Activated T-helper 2 cell treated with anti-CD3 and anti-CD28 coated beads, Interferon-gamma antibody, Interleukin-2, Interleukin-4, amounts not matched to agents 10 μg/mL and 5 μg/mL and 100 μg/mL, durations not matched to agents 14 hours and 24 hours and 36 hours (primary cell): ENCODE data around the gene CFAP74. TPM values are rescaled to one million over a fixed set of nuclear protein-coding genes. Genes with fewer than 3 reads are reported as not detected.

ENCODE experiments used
- DNase-seq: peaks from one replicate; pipeline ENCODE4 v3.0.0; 2021; ENCODE audit warnings: low spot score
- H3K27ac Mint-ChIP-seq: one replicate; pipeline ENCODE4 v1.8.0; 2021; ENCODE audit warnings: mixed read lengths
- H3K27me3 Mint-ChIP-seq: one replicate; pipeline ENCODE4 v1.8.0; 2021; ENCODE audit warnings: low read depth, mixed read lengths
- H3K36me3 Mint-ChIP-seq: one replicate; pipeline ENCODE4 v1.8.0; 2021; ENCODE audit warnings: low read depth, mixed read lengths
- H3K4me1 Mint-ChIP-seq: one replicate; pipeline ENCODE4 v1.8.0; 2021; ENCODE audit warnings: low read depth, mixed read lengths
- H3K4me3 Mint-ChIP-seq: one replicate; pipeline ENCODE4 v1.8.0; 2021; ENCODE audit warnings: low read depth, mild to moderate bottlenecking, moderate library complexity, mixed read lengths
- H3K9me3 Mint-ChIP-seq: one replicate; pipeline ENCODE4 v1.8.0; 2021; ENCODE audit warnings: mixed read lengths
- intact Hi-C: fragments of 100-400 bp; cut with micrococcal nuclease; formaldehyde crosslinking; loops from one replicate; pipeline ENCODE4 v1.15.1; 2023
- total RNA-seq: library from RNA; stranded (reverse); gene quantifications from 2 replicates; pipeline ENCODE4 v1.2.3, GENCODE V29; 2022

Gene CFAP74
- total RNA-seq, 1 donor from 2014 or later: not detected

DNA sequence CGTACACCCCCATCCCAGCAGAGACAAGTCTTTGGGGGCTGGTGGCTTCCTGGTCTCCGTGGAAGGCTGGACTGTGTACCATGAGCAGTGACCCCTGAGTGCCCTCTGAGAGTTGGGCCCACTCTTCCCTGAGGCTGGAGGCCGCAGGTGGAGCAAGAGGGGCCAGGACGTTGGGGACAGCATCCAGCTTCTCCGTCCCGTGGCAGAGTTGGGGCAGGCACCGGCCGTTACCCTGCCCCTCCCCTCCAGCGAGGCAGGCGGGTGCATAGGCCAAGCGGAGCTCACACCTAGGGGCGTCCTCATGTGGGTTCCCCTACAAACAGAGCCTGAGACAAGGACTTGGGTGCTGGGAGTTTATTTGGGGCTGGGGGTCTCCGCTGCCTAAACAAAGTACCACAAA, 29.6 kb upstream of the CFAP74 start:
- intact Hi-C loops: no loop called here
- Mint-ChIP-seq H3K9me3 (no peaks in the 10 kb centered on the region), H3K4me3 (no peak overlapping the region), H3K4me1 (no peaks in the 10 kb centered on the region), H3K27me3 (no peaks in the 10 kb centered on the region), H3K27ac (no peak overlapping the region), H3K36me3 (no peaks in the 10 kb centered on the region)
- DNase-seq: no peak

DNA sequence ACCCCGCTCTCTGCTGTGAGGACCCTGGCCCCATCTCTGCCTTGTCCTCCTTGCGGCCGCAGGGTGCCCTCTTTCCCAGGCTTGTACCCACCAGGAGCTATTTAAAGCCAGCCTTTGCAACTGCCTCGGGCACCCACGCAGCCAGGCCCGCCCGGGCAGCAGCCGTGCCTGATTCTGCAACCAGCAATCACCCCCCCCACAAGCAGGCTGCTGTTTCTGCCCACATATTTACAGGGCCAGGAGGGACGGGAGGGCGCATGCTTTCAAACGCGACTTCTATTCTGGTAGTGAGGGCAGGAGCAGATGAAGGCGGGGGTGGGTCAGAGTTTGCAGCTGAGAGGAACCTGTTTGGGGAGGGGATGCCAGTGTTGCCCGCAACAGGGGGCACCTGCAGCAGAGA, 29.2 kb upstream of the CFAP74 start:
- H3K27me3 Mint-ChIP-seq: no peaks in the 10 kb centered on the region
- no peak overlapping the region for H3K27ac Mint-ChIP-seq
- intact Hi-C loops: no loop called here
- no peak overlapping the region for H3K4me3 Mint-ChIP-seq
- H3K9me3 Mint-ChIP-seq: no peaks in the 10 kb centered on the region
- no peaks in the 10 kb centered on the region for H3K36me3 Mint-ChIP-seq
- no peaks in the 10 kb centered on the region for H3K4me1 Mint-ChIP-seq
- no peak for DNase-seq

DNA sequence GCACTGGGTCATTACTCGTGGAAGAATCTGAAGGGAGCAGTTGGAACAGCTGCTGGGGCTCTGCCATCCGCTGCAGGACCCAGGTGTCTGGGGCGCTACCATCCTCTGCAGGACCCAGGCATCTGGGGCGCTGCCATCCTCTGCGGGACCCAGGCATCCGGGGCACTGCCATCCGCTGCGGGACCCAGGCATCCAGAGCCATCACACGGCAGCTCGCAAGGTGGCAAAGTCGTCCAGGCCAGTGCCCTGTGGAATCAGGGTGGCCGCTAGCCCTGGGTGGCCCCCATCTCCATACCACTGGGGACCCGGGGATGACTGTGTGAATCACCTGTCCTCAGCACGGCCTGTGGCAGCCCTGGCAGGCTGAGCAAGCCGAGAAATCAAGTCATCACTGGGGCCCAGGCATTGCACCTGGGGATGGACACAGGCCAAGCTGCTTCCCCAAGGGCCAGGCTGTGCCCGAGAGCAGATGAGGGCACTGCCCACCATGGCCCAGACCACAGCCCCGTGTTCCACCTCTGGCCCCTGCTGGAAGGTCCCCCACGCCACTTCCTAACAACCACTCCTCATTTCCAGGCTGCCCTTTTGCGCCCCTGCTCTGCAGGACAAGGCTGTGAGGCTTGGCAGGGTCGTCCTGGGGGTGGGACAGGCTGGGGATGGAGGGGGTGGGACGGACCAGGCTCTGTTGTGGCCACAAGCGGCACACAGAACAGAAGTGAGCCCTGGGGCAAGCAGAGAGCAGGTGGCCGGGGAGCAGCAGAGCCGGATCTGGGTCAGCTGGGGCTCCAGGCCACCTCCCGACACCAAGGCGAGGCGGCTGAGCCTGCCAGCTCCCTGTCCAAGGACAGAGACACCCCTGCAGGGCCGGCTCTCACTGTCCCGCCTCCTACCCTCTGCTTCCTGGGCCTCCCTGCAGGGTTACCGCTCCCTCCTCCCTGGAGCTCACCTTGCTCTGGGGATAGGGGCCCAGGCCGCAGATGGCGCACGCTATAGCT, 28.3 kb upstream of the CFAP74 start:
- Mint-ChIP-seq H3K36me3 (no peaks in the 10 kb centered on the region), H3K9me3 (no peaks in the 10 kb centered on the region), H3K4me3 (no peak overlapping the region), H3K27ac (no peak overlapping the region), H3K27me3 (no peaks in the 10 kb centered on the region), H3K4me1 (no peaks in the 10 kb centered on the region)
- no peak for DNase-seq
- intact Hi-C loops: no loop called here

DNA sequence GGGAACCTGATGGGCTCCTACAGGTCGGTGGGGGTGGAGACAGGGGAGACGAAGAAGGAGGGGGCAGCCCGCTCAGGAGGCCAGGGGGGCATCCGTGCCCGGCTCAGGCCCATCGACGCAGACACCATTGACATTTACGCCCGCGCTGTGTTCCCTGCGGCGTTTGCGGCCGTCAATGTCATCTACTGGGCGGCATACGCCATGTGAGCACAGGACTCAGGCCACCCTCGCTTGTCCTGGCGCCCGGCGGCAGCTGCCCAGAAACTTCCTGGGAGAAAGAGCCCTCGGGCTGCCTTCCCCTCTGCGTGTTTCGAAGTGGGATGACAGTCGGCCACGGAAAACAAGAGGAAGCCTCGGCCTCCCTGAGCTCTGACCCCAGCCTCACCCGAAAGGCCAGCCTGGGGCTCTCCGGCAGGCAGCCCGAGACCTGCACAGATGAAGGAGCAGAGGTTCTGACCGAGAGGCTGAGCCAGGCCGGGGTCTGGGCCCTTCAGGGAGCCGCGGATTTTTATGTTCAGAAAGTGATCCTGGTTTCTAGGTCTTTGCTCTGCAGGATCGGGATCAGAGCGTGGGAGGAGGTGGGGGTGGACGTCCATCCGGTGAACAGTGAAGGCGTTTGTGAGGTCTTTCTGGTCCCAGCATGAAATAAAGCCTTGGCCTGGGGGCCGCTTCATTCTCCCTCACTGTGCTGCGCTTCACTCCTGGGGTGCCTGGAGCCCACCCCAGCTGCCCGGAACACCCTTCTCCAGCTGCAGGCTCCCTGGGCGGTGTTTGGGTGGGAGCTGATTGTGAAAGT, 26.7 kb upstream of the CFAP74 start:
- Mint-ChIP-seq H3K36me3 (no peaks in the 10 kb centered on the region), H3K4me3 (no peak overlapping the region), H3K27me3 (no peaks in the 10 kb centered on the region), H3K27ac (no peak overlapping the region), H3K4me1 (no peaks in the 10 kb centered on the region), H3K9me3 (no peaks in the 10 kb centered on the region)
- intact Hi-C loops: no loop called here
- no peak for DNase-seq

DNA sequence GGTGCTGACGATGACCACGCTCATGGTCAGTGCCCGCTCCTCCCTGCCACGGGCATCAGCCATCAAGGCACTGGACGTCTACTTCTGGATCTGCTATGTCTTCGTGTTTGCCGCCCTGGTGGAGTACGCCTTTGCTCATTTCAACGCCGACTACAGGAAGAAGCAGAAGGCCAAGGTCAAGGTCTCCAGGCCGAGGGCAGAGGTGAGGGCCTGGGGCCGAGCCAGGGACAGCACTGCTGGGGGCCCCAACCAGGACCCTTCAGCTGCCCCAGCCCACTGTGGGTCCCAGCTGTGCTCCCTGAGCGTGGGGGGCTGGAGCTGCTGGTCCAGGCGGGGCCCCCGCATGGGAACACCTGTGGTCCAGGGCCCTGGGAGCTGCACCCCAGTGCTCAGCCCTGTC, 26.0 kb upstream of the CFAP74 start:
- H3K4me1 Mint-ChIP-seq: no peaks in the 10 kb centered on the region
- H3K27ac Mint-ChIP-seq: no peak overlapping the region
- H3K4me3 Mint-ChIP-seq: no peak overlapping the region
- no peaks in the 10 kb centered on the region for H3K9me3 Mint-ChIP-seq
- no peak for DNase-seq
- intact Hi-C loops: no loop called here
- no peaks in the 10 kb centered on the region for H3K27me3 Mint-ChIP-seq
- H3K36me3 Mint-ChIP-seq: no peaks in the 10 kb centered on the region

DNA sequence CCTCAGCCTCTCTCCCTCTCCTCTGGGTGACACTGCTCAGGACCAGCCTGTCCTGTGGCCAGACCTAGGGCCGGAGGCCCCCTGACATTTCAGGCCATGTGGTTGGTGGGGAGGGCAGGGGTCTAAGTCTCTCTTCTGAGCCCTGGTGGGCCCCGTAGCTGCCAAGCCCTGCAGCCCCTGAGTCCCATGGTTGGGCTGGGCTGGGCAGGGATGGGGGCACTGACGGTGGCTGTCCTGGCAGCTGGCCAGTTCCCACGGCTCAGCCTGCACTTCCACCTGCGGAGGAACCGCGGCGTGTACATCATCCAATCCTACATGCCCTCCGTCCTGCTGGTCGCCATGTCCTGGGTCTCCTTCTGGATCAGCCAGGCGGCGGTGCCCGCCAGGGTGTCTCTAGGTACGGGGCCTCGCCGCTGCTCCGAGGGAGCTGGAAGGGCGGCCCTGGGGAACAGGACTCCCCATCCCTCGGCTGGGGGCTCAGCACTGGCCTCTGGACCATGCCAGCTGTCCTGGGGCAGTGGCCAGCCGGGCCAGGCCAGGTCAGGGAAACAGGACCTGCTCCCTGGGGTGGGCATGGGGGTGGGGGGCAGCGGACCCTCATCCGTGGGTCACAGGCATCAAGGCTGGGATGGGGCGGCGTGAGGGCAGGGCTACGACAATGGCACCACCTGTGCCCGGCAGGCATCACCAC, 25.4 kb upstream of the CFAP74 start:
- DNase-seq: no peak
- Mint-ChIP-seq H3K9me3 (no peaks in the 10 kb centered on the region), H3K27me3 (no peaks in the 10 kb centered on the region), H3K36me3 (no peaks in the 10 kb centered on the region), H3K27ac (no peak overlapping the region), H3K4me3 (no peak overlapping the region), H3K4me1 (no peaks in the 10 kb centered on the region)
- intact Hi-C loops: no loop called here

DNA sequence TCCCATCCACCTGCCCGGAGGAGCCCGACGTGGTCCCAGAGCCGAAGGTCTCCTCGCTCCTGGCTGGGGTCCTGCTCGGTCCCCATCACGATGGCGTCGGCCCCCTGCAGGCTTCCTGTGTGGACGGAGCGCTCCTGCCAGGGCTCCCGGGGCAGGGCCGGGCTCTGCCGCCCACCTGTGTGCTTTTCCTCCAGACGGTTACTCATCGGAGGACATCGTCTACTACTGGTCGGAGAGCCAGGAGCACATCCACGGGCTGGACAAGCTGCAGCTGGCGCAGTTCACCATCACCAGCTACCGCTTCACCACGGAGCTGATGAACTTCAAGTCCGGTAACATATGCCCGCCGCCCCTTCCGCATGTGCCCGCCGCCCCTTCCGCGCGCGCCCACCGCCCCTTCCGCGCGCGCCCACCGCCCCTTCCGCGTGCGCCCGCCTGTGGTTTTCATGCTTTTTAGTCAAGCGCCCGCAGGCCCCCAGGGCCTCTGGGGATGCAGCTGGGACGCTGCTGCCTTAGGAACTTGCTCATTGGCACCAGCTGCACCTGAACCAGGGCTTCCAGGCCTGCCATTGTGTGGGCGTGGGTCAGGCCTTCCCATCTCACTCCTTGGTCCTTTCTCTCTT, 24.5 kb upstream of the CFAP74 start:
- no peak overlapping the region for H3K4me3 Mint-ChIP-seq
- intact Hi-C loops: no loop called here
- H3K36me3 Mint-ChIP-seq: no peaks in the 10 kb centered on the region
- no peak overlapping the region for H3K27ac Mint-ChIP-seq
- H3K9me3 Mint-ChIP-seq: no peaks in the 10 kb centered on the region
- no peak for DNase-seq
- no peaks in the 10 kb centered on the region for H3K4me1 Mint-ChIP-seq
- no peaks in the 10 kb centered on the region for H3K27me3 Mint-ChIP-seq

DNA sequence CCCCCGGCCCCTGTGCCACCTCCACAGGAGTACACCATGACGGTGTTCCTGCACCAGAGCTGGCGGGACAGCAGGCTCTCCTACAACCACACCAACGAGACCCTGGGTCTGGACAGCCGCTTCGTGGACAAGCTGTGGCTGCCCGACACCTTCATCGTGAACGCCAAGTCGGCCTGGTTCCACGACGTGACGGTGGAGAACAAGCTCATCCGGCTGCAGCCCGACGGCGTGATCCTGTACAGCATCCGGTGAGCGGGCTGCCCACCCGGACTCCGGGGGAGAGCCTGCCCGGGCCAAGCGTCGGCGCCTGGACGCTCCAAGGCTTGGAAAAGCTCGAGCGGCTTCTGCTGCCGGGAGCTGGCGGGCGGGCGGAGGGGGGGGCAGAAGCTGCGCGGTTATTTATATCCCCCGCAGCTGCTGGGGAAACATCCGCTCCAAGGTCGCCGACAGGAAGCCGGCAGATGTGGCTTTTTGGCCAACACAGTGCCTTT, 21.9 kb upstream of the CFAP74 start:
- intact Hi-C loops: no loop called here
- Mint-ChIP-seq H3K27me3 (peaks cover 9% of the 10 kb centered on the region), H3K9me3 (no peaks in the 10 kb centered on the region), H3K4me1 (no peaks in the 10 kb centered on the region), H3K27ac (no peak overlapping the region), H3K36me3 (no peaks in the 10 kb centered on the region), H3K4me3 (no peak overlapping the region)
- DNase-seq: no peak

DNA sequence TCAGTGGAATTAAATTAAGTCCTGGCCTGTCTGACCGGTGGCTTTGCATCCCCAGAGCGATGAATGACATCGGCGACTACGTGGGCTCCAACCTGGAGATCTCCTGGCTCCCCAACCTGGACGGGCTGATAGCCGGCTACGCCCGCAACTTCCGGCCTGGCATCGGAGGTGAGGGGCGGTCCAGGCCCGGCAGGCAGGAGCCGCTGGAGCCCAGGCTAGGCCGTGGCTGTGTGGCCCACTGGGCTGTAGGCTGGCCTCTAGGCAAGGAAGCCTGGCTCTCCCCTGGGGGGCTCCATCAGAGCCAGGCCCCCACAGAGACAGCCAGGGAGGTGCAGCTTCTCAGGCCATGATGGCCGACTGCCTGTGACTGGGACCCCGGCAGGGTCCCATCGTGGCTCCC, 21.3 kb upstream of the CFAP74 start:
- H3K9me3 Mint-ChIP-seq: no peaks in the 10 kb centered on the region
- H3K4me1 Mint-ChIP-seq: no peaks in the 10 kb centered on the region
- peaks cover 14% of the 10 kb centered on the region for H3K27me3 Mint-ChIP-seq
- H3K4me3 Mint-ChIP-seq: no peak overlapping the region
- no peaks in the 10 kb centered on the region for H3K36me3 Mint-ChIP-seq
- intact Hi-C loops: no loop called here
- DNase-seq: no peak
- no peak overlapping the region for H3K27ac Mint-ChIP-seq

DNA sequence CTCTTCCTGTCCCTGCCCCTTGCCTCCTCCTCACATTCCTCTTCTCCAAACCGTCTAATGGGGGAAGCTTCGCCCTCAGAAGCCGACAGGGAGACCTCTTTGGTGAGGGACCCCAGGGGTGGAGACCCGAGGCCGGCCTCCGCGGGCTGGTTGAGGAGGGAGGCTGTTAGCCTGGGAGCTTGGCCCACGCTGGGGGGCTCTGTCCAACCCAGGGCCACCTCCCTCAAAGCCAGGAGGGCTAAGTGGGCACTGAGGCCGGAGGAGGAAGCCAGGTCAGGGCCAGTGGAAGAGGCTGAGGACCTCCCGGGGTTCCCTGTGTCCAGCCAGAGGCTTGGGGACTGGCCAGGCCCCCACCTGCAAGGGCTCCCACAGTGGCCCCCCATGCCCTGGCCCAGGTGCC, 20.9 kb upstream of the CFAP74 start:
- no peaks in the 10 kb centered on the region for H3K4me1 Mint-ChIP-seq
- H3K27ac Mint-ChIP-seq: no peak overlapping the region
- no peaks in the 10 kb centered on the region for H3K36me3 Mint-ChIP-seq
- intact Hi-C loops: no loop called here
- no peak overlapping the region for H3K4me3 Mint-ChIP-seq
- peaks cover 15% of the 10 kb centered on the region for H3K27me3 Mint-ChIP-seq
- no peaks in the 10 kb centered on the region for H3K9me3 Mint-ChIP-seq
- no peak for DNase-seq

DNA sequence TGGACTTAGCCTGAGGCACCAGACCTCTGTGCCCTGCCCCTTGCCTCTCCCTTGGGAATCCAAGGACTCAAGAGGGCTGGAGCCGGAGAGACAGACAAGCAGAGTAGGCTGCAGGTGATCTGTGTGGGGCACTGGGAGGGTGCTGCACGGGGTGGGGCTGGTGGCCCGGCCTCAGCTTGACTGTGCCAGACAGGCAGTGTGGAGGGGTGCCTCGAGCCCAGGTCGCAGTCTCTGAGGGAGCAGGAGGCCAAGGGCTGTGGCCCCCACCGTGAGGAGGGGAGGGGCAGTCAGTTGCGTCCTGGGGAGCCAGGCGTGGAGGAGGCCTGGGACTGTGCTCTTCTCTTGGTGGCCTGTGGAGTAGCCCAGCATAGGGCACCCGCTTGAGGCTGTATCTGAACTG, 19.6 kb upstream of the CFAP74 start:
- H3K4me1 Mint-ChIP-seq: no peaks in the 10 kb centered on the region
- H3K36me3 Mint-ChIP-seq: no peaks in the 10 kb centered on the region
- H3K9me3 Mint-ChIP-seq: no peaks in the 10 kb centered on the region
- no peak for DNase-seq
- H3K27ac Mint-ChIP-seq: no peak overlapping the region
- peaks cover 19% of the 10 kb centered on the region for H3K27me3 Mint-ChIP-seq
- intact Hi-C loops: no loop called here
- H3K4me3 Mint-ChIP-seq: no peak overlapping the region

DNA sequence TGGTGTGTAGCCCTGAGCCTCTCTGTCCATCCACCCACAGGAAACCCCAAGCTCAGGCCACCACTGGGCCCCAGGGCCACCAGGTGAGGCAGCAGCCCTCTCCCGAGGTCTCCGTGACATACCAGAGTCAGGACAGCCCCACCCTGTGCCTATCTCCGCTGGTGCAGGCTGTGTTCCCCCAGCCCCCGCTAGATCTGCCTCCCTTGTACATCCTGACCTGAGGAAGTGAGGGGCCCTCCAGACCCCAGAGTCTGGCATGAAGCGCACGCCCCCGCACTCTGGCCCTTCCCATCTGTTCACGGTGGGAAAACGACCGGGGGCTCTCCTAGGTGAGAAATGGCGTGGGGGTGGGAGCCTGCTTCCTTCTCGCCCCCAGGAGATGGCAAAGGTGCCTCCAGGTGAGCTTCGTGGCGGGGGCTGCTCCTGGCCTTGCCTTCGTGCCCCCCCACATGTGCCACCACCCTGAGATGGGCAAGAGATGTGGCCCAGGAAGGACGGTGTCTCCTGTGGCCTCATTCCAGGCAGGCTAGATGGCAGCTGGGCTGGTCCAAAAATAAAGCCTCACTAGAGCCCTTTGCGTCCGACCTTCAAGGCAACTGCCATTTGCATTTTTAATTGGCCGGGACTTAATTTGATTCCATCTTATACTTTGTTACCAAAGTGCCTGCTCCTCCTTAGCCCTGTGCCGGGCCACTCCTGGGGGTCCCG, 18.6 kb upstream of the CFAP74 start:
- peaks cover 28% of the 10 kb centered on the region for H3K27me3 Mint-ChIP-seq
- no peak overlapping the region for H3K27ac Mint-ChIP-seq
- intact Hi-C loops: no loop called here
- H3K4me3 Mint-ChIP-seq: no peak overlapping the region
- no peak for DNase-seq
- H3K36me3 Mint-ChIP-seq: no peaks in the 10 kb centered on the region
- no peaks in the 10 kb centered on the region for H3K9me3 Mint-ChIP-seq
- no peaks in the 10 kb centered on the region for H3K4me1 Mint-ChIP-seq
